Activated CD8-positive, alpha-beta memory T cell treated with anti-CD3 and anti-CD28 coated beads, Interleukin-2, amount 50 U/mL, for 24 hours (primary cell): Measurements from ENCODE around the gene TNPO1.
"Not testable (repeated sequence)": the region's sequence is repeated elsewhere in the genome, so short reads cannot be mapped to it uniquely, and the experiment has no call there.

Experiments used
- DNase-seq: peaks from one replicate; pipeline ENCODE4 v3.0.0-alpha.2; 2020; ENCODE audit errors: extremely low read depth

Gene TNPO1

GRCh38 chr5:72816284-72817075 lies at the start of gene TNPO1:
Gene TNPO1 (plus strand): TSS chr5:72816661. CDS start chr5:72816738, 77 bp downstream.
- peak; percentile 53 for DNase-seq

- no peak for DNase-seq
Measured at GRCh38 chr5:72767289-72768010, 49.0 kb upstream of the TNPO1 start.

DNA sequence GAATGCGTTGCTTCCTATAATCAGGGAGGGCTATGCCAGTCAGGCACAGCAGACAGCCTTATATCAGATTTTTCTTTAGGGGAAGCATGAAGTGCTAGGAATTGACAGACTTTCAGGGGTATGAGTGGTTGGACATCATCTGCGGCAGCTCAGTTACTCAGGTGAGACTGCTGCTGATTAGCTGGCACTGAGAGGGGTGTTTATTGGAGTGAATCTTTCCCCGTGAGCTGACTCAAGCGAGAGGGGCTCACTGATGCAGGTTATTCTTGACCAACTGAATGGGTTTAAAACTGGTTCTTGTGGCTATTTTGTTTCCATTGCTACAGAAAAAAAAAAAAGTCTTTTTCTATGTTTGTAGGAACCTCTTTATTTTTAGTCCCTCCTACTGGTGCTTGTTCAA lies 46.2 kb upstream of the TNPO1 start:
- no peak for DNase-seq

DNA sequence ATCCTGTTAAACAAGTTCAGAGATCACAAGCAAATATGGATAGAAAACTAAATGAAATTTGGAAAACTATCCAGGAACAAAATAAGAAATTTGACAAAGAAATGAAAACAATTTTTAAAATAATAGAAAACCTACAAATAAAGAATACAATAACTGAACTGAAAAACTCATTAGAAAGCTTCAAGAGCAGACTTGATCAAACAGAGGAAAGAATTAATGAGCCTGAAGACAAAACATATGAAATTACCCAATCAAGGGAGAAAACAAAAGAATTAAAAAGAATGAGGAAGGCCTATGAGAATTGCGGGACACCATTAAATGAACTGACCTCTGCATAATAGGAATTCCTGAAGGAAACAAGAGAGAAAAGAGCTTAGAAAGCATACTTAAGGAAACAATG lies 39.8 kb upstream of the TNPO1 start:
- DNase-seq: no peak

GRCh38 chr5:72779520-72779919 lies 36.9 kb upstream of the TNPO1 start:
- DNase-seq: no peak

- DNase-seq: no peak
Measured at GRCh38 chr5:72783354-72783753, 33.1 kb upstream of the TNPO1 start.

DNA sequence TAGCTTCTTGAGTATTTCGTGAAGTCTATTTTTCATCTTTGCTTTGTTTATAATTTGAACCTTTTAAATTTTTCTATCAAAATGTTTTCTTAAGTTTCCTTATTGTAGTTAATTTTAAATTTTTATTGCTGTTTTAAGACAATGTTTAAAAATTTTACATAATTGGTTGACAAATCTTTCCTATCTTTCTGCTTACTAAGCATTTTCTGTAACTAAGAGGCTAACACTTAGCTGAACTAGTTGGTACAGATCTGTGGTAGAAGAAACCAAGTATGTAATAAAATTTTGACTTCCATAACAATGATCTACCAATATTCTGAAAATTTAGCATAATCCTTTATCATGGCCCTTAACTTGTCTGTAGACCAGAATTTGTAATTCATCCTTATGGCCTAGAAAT lies 32.3 kb upstream of the TNPO1 start:
- no peak for DNase-seq

GRCh38 chr5:72785801-72786200 lies 30.7 kb upstream of the TNPO1 start:
- DNase-seq: no peak

- DNase-seq: no peak
Measured at GRCh38 chr5:72786676-72787075, 29.8 kb upstream of the TNPO1 start.

DNA sequence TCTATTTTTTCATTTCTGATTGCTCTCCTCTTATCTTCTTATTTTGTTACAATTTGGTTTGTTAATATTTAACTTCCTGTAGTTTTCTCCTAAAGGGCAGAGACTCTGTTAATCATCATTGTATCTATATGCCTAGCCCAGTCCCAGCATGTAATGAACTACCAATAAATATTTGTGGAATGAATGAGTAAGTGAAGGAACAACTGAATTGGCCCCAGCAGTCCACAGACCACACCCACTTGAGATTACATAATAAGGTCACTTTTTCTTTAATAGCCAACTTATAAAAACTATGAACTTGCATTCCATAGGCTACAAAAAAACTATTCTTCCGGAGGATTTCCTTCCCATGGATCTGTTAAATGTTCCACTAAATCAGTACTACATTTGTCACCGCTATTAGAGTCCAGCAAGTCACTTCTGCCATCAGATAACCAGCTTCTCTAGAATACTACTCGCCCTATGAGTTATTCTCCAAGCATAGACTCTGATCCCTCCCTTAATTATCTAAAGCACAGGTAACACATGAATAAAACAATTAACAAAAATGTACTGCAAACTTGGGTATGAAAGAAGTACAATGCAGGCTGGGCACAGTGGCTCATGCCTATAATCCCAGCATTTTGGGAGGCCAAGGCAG lies 27.5 kb upstream of the TNPO1 start:
- no peak for DNase-seq

DNA sequence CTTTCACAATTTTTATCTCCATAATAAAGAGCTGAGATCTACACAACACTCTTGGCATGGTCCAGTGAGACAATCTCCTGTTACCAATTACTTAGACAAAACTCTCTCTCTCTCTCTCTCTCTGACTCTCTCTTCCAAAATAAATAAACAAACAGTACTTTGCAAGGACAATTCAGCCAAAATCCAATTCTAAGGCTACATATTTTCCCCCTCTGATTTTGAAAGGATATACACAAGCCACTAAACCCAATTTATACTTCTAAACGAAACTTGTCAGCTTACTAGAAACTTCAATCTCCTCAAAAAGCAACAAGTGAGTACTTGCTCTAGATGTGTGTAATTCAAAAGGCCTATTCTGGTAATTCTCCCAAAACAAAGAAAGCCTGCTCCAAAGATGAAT lies 26.3 kb upstream of the TNPO1 start:
- no peak for DNase-seq

- not testable (repeated sequence) for DNase-seq
Measured at GRCh38 chr5:72792662-72793061, 23.8 kb upstream of the TNPO1 start.

DNA sequence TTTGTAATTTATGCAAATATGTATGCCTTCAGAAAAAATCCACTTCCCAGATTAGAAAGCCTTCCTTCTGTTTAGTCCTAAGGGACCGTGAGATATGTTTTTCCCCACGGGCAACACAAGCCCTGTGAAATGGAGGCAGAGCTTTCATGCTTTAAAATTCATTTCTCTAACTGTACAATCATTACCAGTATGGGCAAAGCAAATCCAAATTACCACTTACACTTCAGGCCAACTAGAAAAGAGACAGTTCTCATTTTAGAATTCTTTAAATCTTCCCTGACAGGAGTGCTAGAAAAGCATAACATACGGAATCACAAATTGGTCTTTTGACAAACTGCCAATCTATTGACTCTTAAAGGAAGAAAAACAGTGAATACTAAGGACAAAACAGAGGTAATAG lies 20.5 kb upstream of the TNPO1 start:
- DNase-seq: no peak

- DNase-seq: no peak
Measured at GRCh38 chr5:72799721-72800120, 16.7 kb upstream of the TNPO1 start.

- not testable (repeated sequence) for DNase-seq
Measured at GRCh38 chr5:72808637-72809036, 7.8 kb upstream of the TNPO1 start.

GRCh38 chr5:72811849-72812248 lies 4.6 kb upstream of the TNPO1 start:
- no peak for DNase-seq

DNA sequence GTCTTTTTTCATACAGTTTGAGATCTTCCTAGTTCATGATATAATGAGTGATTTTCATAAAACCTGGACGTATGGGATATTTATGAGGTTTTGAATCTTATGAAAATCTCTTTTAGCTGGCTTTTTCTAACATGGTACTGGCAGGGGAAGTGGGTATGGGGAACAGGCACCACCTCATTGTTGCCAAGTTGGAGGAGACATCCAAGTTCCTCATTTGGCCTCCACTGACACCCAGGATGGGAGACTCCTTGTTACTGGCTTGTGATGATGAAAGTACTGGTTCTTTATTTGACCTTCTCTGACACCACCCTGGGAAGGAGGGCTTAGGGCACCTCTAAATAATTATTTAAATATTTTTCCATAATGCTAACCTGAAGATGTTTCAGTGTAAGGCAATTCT lies 4.0 kb upstream of the TNPO1 start:
- no peak for DNase-seq

- no peak for DNase-seq
Measured at GRCh38 chr5:72814104-72814503, 2.4 kb upstream of the TNPO1 start.

- DNase-seq: no peak
Measured at GRCh38 chr5:72814864-72815263, 1.6 kb upstream of the TNPO1 start.

DNA sequence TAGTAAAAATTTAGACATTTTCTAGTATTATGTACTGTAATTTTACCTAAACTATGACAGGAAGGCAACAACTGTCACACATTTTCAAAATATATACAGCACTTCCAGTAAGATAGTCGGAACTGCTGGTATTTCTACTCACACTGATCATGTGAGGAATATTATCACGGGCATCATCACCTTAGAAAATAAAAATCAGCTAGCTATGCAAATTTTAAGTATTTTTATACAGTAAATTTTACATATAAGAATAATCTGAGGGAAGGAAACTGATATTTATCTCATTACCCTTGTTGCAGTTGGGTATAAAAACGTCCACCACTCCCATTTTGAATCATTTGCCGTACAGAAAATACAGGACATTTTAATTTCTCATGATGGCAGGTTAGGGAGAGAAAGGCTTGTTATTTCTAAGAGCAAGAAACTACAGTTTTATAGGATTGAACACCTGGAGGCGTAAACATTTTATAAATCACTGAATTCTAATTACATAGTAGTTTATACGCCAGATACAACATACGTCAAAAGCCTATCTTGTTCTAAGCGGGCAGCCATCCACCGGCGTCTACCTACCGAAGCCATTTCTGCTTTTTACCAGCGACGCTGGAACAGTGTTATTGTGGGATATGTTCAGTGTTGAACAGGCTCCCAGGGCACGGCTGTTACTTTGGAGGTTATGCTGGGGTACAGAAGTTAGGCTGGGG lies 729 bp upstream of the TNPO1 start:
- no peak for DNase-seq

GRCh38 chr5:72817076-72817481 lies 618 bp downstream of the TNPO1 start:
- DNase-seq: peak; percentile 4

DNA sequence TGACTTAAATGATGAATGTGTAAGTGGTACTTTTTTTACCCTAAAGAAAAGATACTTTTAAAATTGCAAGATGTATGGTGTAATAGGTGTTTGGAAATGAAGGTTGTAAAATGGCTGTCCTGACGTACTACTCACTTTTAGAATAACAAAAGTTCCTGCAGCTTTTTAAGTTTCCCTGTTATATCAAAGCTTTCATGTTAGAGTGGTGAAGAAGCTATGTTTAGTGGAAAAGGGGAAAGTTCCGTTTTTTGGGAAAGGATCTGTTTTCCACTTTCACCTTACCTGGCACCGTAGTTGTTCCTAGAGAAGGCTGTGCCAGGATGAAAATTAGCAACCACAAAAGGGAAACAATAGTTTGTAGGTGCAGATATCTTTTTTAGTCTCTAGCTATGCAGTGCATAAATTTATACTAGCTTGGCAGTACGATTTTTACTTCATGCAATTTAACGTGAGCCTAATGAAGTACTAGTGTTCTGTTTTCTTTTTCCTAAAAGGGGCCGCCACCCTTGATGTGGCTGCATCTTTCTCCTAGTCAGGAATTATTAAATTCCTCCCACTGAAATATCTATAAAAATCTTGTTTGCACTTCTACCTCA lies 1.3 kb downstream of the TNPO1 start:
- DNase-seq: no peak
